WTC11 (cell line): ENCODE data around the gene BICRA. TPM values are rescaled to one million over a fixed set of nuclear protein-coding genes. Genes with fewer than 3 reads are reported as not detected.

ENCODE experiments used
- ATAC-seq: fragments of 200-7000 bp; cut with Tn5 transposase; 2 replicates; pipeline ENCODE4 v1.10.0; 2021; ENCODE audit warnings: mild to moderate bottlenecking, moderate library complexity
- CTCF ChIA-PET: fragments of 300-600 bp; sonication (Branson Sonifier 250); formaldehyde crosslinking; loops from one replicate; lab custom pipeline; 2021; ENCODE audit warnings: antibody characterized with exemption; lab: Charles Lee
- POLR2A ChIA-PET: fragments of 350-600 bp; sonication (Branson Sonifier 250); formaldehyde crosslinking; loops from one replicate; lab custom pipeline; 2021; ENCODE audit warnings: antibody characterized with exemption; lab: Charles Lee
- DNase-seq: peaks from one replicate; pipeline ENCODE4 v3.0.0; 2021; ENCODE audit warnings: low spot score
- H3K27ac Mint-ChIP-seq: 2 replicates; pipeline ENCODE4 v1.8.0; 2021; ENCODE audit warnings: mixed read lengths
- H3K27me3 Mint-ChIP-seq: 2 replicates; pipeline ENCODE4 v1.8.0; 2021; ENCODE audit warnings: low read depth, mild to moderate bottlenecking, moderate library complexity, mixed read lengths
- H3K36me3 Mint-ChIP-seq: 2 replicates; pipeline ENCODE4 v1.8.0; 2021; ENCODE audit warnings: mixed read lengths
- H3K4me1 Mint-ChIP-seq: 2 replicates; pipeline ENCODE4 v1.8.0; 2022; ENCODE audit warnings: mixed read lengths
- H3K4me3 Mint-ChIP-seq: 2 replicates; pipeline ENCODE4 v1.8.0; 2021; ENCODE audit warnings: mild to moderate bottlenecking, moderate library complexity, mixed read lengths
- H3K9me3 Mint-ChIP-seq: 2 replicates; pipeline ENCODE4 v1.8.0; 2021; ENCODE audit warnings: mixed read lengths
- ESRRA ChIP-seq: sonication (generic); formaldehyde crosslinking; IDR thresholded peaks from 2 replicates; pipeline ENCODE4 v1.8.1; 2022; ENCODE audit warnings: mild to moderate bottlenecking, missing genetic modification reagents, borderline replicate concordance
- FOXP1 ChIP-seq: sonication (generic); formaldehyde crosslinking; IDR thresholded peaks from 2 replicates; pipeline ENCODE4 v1.8.0; 2022; ENCODE audit warnings: missing genetic modification reagents, mild to moderate bottlenecking, moderate library complexity, borderline replicate concordance
- GABPB1 ChIP-seq: sonication (generic); formaldehyde crosslinking; IDR thresholded peaks from 2 replicates; pipeline ENCODE4 v1.8.1; 2023; ENCODE audit warnings: mild to moderate bottlenecking, missing genetic modification reagents
- GTF2I ChIP-seq: fragments of 250-450 bp; sonication (Bioruptor Pico); conservative IDR thresholded peaks from 2 replicates; pipeline ENCODE4 v1.4.0; 2021; ENCODE audit warnings: mild to moderate bottlenecking
- MXD4 ChIP-seq: fragments of 250-450 bp; sonication (Bioruptor Pico); IDR thresholded peaks from 2 replicates; pipeline ENCODE4 v1.8.0; 2021; ENCODE audit warnings: mild to moderate bottlenecking, moderate library complexity, borderline replicate concordance
- MYBL2 ChIP-seq: sonication (generic); formaldehyde crosslinking; IDR thresholded peaks from 2 replicates; pipeline ENCODE4 v1.8.1; 2023; ENCODE audit warnings: mild to moderate bottlenecking, moderate library complexity, missing genetic modification reagents
- NFE2L1 ChIP-seq: sonication (generic); formaldehyde crosslinking; IDR thresholded peaks from 2 replicates; pipeline ENCODE4 v1.8.1; 2023; ENCODE audit warnings: missing genetic modification reagents
- NR3C1 ChIP-seq: sonication (generic); formaldehyde crosslinking; conservative IDR thresholded peaks from 2 replicates; pipeline ENCODE4 v1.8.1; 2023; ENCODE audit warnings: low read depth, mild to moderate bottlenecking, missing genetic modification reagents
- RELA ChIP-seq: sonication (generic); formaldehyde crosslinking; IDR thresholded peaks from 2 replicates; pipeline ENCODE4 v1.8.1; 2022; ENCODE audit warnings: missing genetic modification reagents, mild to moderate bottlenecking, borderline replicate concordance
- ZNF317 ChIP-seq: sonication (generic); formaldehyde crosslinking; IDR thresholded peaks from 2 replicates; pipeline ENCODE4 v1.8.1; 2023; ENCODE audit warnings: low read depth, mild to moderate bottlenecking, moderate library complexity, missing genetic modification reagents, borderline replicate concordance
- total RNA-seq: library from RNA; stranded (reverse); gene quantifications from 3 replicates; pipeline ENCODE4 v1.2.3, GENCODE V29; 2021
- TF ChIP-seq, protein P1 (sequence below): fragments of 250-450 bp; sonication (Bioruptor Pico); IDR thresholded peaks from 2 replicates; pipeline ENCODE4 v1.9.0; 2021; ENCODE audit warnings: mild to moderate bottlenecking, borderline replicate concordance
- TF ChIP-seq, protein P2 (sequence below): sonication (generic); formaldehyde crosslinking; IDR thresholded peaks from 2 replicates; pipeline ENCODE4 v1.8.0; 2022; ENCODE audit warnings: mild to moderate bottlenecking, missing genetic modification reagents
- TF ChIP-seq, protein P3 (sequence below): sonication (generic); formaldehyde crosslinking; IDR thresholded peaks from 2 replicates; pipeline ENCODE4 v1.8.0; 2023; ENCODE audit warnings: missing genetic modification reagents
- TF ChIP-seq, protein P4 (sequence below): fragments of 250-450 bp; sonication (Bioruptor Pico); IDR thresholded peaks from 2 replicates; pipeline ENCODE4 v1.9.0; 2021; ENCODE audit warnings: moderate library complexity, mild to moderate bottlenecking, inconsistent platforms, borderline replicate concordance
- TF ChIP-seq, protein P5 (sequence below): sonication (generic); formaldehyde crosslinking; conservative IDR thresholded peaks from 2 replicates; pipeline ENCODE4 v1.8.1; 2023; ENCODE audit warnings: mild to moderate bottlenecking, low read depth, missing genetic modification reagents, moderate library complexity

Gene BICRA
- total RNA-seq, 1 experiment from 2014 or later: 30.3 TPM

DNA sequence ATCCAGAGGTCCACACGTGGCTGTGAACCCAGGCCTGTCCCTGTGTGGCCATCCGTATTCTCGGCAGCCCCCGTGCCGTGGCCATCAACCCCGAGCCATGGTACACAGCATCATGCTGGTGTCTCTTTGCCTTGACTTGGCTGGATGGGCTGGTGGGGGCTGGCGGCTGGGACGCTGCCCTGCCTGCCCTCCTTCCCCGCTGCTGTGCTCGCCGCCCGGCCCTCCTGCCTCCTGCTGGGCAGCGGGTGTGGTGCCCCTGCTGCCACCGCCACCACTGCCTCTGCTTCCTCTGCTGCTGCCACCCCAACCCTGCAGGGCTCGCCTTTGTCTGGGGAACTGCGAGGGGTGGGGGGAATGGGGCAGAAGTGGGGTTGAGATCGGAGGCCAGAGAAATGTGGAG is 84.6 kb downstream of the BICRA start (continued):
- TF ChIP-seq, protein P1, sequence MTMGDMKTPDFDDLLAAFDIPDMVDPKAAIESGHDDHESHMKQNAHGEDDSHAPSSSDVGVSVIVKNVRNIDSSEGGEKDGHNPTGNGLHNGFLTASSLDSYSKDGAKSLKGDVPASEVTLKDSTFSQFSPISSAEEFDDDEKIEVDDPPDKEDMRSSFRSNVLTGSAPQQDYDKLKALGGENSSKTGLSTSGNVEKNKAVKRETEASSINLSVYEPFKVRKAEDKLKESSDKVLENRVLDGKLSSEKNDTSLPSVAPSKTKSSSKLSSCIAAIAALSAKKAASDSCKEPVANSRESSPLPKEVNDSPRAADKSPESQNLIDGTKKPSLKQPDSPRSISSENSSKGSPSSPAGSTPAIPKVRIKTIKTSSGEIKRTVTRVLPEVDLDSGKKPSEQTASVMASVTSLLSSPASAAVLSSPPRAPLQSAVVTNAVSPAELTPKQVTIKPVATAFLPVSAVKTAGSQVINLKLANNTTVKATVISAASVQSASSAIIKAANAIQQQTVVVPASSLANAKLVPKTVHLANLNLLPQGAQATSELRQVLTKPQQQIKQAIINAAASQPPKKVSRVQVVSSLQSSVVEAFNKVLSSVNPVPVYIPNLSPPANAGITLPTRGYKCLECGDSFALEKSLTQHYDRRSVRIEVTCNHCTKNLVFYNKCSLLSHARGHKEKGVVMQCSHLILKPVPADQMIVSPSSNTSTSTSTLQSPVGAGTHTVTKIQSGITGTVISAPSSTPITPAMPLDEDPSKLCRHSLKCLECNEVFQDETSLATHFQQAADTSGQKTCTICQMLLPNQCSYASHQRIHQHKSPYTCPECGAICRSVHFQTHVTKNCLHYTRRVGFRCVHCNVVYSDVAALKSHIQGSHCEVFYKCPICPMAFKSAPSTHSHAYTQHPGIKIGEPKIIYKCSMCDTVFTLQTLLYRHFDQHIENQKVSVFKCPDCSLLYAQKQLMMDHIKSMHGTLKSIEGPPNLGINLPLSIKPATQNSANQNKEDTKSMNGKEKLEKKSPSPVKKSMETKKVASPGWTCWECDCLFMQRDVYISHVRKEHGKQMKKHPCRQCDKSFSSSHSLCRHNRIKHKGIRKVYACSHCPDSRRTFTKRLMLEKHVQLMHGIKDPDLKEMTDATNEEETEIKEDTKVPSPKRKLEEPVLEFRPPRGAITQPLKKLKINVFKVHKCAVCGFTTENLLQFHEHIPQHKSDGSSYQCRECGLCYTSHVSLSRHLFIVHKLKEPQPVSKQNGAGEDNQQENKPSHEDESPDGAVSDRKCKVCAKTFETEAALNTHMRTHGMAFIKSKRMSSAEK (CRISPR knock-in tag): no peak
- TF ChIP-seq NR3C1: no peak
- TF ChIP-seq, protein P2, sequence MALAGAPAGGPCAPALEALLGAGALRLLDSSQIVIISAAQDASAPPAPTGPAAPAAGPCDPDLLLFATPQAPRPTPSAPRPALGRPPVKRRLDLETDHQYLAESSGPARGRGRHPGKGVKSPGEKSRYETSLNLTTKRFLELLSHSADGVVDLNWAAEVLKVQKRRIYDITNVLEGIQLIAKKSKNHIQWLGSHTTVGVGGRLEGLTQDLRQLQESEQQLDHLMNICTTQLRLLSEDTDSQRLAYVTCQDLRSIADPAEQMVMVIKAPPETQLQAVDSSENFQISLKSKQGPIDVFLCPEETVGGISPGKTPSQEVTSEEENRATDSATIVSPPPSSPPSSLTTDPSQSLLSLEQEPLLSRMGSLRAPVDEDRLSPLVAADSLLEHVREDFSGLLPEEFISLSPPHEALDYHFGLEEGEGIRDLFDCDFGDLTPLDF (CRISPR knock-in tag): no peak
- TF ChIP-seq, protein P3, sequence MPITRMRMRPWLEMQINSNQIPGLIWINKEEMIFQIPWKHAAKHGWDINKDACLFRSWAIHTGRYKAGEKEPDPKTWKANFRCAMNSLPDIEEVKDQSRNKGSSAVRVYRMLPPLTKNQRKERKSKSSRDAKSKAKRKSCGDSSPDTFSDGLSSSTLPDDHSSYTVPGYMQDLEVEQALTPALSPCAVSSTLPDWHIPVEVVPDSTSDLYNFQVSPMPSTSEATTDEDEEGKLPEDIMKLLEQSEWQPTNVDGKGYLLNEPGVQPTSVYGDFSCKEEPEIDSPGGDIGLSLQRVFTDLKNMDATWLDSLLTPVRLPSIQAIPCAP (CRISPR knock-in tag): no peak
- TF ChIP-seq MXD4: no peak
- no peak for TF ChIP-seq ESRRA

DNA sequence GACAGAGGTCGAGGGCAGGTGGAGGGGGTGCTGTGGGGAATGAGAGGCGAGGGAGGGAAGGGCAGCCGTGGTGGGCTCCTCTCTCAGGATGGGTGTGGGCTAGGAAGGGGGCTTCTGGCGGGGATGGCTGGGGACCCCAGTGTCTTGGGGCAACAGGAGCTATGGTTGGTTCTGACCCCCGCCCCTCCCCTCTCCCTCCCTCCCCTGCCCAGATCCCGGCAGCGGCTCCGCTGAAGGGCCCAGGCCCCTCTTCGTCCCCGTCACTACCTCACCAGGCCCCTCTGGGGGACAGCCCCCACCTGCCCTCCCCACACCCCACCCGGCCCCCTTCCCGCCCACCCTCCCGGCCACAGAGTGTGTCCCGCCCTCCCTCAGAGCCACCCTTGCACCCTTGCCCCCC is 85.0 kb downstream of the BICRA start:
- H3K9me3 Mint-ChIP-seq: peaks cover 7% of the 10 kb centered on the region
- no peak for ATAC-seq
- no peaks in the 10 kb centered on the region for H3K27me3 Mint-ChIP-seq
- ChIA-PET POLR2A (no interaction called here), CTCF (interaction anchor here (0.7 kb wide), 1 partner anchor 257 kb away, joined by 4 read pairs; no protein-coding TSS in a partner anchor)
- no peak overlapping the region for H3K27ac Mint-ChIP-seq
- H3K36me3 Mint-ChIP-seq: peaks cover 24% of the 10 kb centered on the region
- H3K4me3 Mint-ChIP-seq: no peak overlapping the region
- no peak for TF ChIP-seq MYBL2 (CRISPR knock-in tag)
- TF ChIP-seq, protein P4, sequence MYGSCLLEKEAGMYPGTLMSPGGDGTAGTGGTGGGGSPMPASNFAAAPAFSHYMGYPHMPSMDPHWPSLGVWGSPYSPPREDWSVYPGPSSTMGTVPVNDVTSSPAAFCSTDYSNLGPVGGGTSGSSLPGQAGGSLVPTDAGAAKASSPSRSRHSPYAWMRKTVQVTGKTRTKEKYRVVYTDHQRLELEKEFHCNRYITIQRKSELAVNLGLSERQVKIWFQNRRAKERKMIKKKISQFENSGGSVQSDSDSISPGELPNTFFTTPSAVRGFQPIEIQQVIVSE (CRISPR knock-in tag): no peak
- no peak for TF ChIP-seq GTF2I (CRISPR knock-in tag)
- TF ChIP-seq, protein P5, sequence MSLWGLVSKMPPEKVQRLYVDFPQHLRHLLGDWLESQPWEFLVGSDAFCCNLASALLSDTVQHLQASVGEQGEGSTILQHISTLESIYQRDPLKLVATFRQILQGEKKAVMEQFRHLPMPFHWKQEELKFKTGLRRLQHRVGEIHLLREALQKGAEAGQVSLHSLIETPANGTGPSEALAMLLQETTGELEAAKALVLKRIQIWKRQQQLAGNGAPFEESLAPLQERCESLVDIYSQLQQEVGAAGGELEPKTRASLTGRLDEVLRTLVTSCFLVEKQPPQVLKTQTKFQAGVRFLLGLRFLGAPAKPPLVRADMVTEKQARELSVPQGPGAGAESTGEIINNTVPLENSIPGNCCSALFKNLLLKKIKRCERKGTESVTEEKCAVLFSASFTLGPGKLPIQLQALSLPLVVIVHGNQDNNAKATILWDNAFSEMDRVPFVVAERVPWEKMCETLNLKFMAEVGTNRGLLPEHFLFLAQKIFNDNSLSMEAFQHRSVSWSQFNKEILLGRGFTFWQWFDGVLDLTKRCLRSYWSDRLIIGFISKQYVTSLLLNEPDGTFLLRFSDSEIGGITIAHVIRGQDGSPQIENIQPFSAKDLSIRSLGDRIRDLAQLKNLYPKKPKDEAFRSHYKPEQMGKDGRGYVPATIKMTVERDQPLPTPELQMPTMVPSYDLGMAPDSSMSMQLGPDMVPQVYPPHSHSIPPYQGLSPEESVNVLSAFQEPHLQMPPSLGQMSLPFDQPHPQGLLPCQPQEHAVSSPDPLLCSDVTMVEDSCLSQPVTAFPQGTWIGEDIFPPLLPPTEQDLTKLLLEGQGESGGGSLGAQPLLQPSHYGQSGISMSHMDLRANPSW (CRISPR knock-in tag): no peak
- 0 out of 2 replicates have a peak, but pooled peaks cover 2% of the 10 kb centered on the region for H3K4me1 Mint-ChIP-seq
- no peak for DNase-seq

DNA sequence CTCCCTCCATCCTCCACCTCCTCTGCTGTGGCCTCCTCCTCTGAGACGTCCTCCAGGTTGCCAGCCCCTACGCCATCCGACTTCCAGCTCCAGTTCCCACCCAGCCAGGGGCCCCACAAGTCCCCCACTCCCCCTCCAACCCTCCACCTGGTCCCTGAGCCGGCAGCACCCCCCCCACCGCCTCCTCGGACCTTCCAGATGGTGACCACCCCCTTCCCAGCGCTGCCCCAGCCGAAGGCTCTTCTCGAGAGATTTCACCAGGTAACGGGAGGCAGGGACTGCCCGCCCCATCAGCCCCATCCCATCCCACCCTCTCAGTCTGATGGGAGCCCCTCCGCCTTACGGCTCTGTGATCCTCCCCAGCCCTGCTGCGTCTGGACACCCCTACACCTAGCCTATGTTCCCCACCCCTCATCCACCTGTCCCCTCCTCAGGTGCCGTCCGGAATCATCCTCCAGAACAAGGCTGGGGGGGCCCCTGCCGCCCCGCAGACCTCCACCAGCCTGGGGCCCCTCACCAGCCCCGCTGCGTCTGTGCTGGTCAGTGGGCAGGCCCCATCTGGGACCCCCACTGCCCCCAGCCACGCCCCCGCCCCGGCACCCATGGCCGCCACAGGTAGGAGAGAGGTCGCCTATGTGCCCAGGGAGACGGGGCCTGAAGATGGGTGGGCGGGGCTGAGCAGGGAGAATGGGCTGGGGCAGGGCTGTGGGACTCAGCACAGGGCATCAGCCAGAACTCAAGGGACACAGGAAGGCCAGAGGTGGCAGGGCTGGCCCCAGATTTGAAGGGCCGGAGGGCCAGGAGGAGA is 85.7 kb downstream of the BICRA start:
- no peak for ATAC-seq
- peaks cover 25% of the 10 kb centered on the region for H3K36me3 Mint-ChIP-seq
- H3K27me3 Mint-ChIP-seq: no peaks in the 10 kb centered on the region
- no peak overlapping the region for H3K4me3 Mint-ChIP-seq
- TF ChIP-seq RELA (CRISPR knock-in tag): no peak
- no peak for TF ChIP-seq ZNF317
- TF ChIP-seq NFE2L1 (CRISPR knock-in tag): no peak
- TF ChIP-seq FOXP1 (CRISPR knock-in tag): no peak
- no peak for TF ChIP-seq GABPB1
- ChIA-PET CTCF (interaction anchor here (0.6 to 1.2 kb wide), 3 partner anchors 18 to 258 kb away, joined by 3 to 4 read pairs (median 3); partner anchors contain the start of gene EHD2), POLR2A (no interaction called here)
- H3K27ac Mint-ChIP-seq: no peak overlapping the region
- peaks cover 7% of the 10 kb centered on the region for H3K9me3 Mint-ChIP-seq
- H3K4me1 Mint-ChIP-seq: 0 out of 2 replicates have a peak, but pooled peaks cover 2% of the 10 kb centered on the region
- no peak for DNase-seq
